Adrenal gland (tissue), 12 donors: ENCODE measurements around the gene ITPK1. TPM values are rescaled to one million over a fixed set of nuclear protein-coding genes. Genes with fewer than 3 reads are reported as not detected.
A peak's percentile ranks its signal among the peaks of the same experiment; 100 is the strongest.

Experiments
- DNase-seq, 7 donors: peaks; one replicate each; pipeline ENCODE4 v3.0.0-alpha.2; 2019 to 2020
- H3K27ac ChIP-seq, 5 donors: fragments of 200-600 bp; sonication (generic) in 4 of 5; 1 replicate in 3 of 5; 2 replicates in 2 of 5; pipeline versions ENCODE4 v1.5.1 to v1.8.0; 2016 to 2020; ENCODE audit warnings: mild to moderate bottlenecking in 1 of 5
- H3K27me3 ChIP-seq: fragments of 200-600 bp; 2 replicates; pipeline ENCODE4 v1.8.0; 2021
- H3K36me3 ChIP-seq, 2 donors: fragments of 200-600 bp; replicated peaks in 1 of 2; 1 replicate in 1 of 2; 2 replicates in 1 of 2; pipeline versions ENCODE4 v1.5.1 to v1.8.0; 2018 to 2022
- H3K4me1 ChIP-seq, 2 donors: fragments of 200-600 bp; replicated peaks in 1 of 2; 1 replicate in 1 of 2; 2 replicates in 1 of 2; pipeline versions ENCODE4 v1.5.1 to v1.8.0; 2018 to 2021
- H3K4me3 ChIP-seq, 4 donors: fragments of 200-600 bp; sonication (generic) in 3 of 4; one replicate each; pipeline ENCODE4 v1.5.1; 2016 to 2018
- H3K9me3 ChIP-seq, 3 donors: fragments of 200-600 bp; sonication (generic) in 1 of 3; replicated peaks in 1 of 3; 1 replicate in 2 of 3; 2 replicates in 1 of 3; pipeline versions ENCODE4 v1.5.1 to v1.8.0; 2016 to 2021
- CTCF ChIP-seq, 6 experiments: fragments of 450-650 bp in 4 of 6; fragments of 200-600 bp in 2 of 6; sonication (generic) in 1 of 6; IDR thresholded peaks; 1 replicate in 5 of 6; 2 replicates in 1 of 6; pipeline versions ENCODE4 v1.5.1 to v1.8.0; 2016 to 2021; ENCODE audit warnings: antibody characterized with exemption in 6 of 6, mild to moderate bottlenecking in 2 of 6, moderate library complexity in 1 of 6
- POLR2A ChIP-seq, 2 donors: fragments of 450-650 bp; IDR thresholded peaks; one replicate each; pipeline ENCODE4 v1.6.1; 2017; ENCODE audit warnings: antibody characterized with exemption in 2 of 2, mild to moderate bottlenecking in 2 of 2, moderate library complexity in 1 of 2
- WGBS, 4 donors: extraction: QIAGEN DNeasy Blood & Tissue Kit in 2 of 4; methylation state at CpG; one replicate each; pipeline versions ENCODE4 v1.1.5 to v1.1.7; 2013 to 2017; 5-methylcytosine and 5-hydroxymethylcytosine counted together
- intact Hi-C, 2 donors: fragments of 100-400 bp; cut with DNase I; formaldehyde crosslinking; loops; one replicate each; pipeline versions ENCODE4 v1.14.1 to v1.15.0; 2022 to 2023
- polyA plus RNA-seq, 3 donors: library from polyadenylated mRNA; stranded (reverse); fragments of 200-250 nt in 2 of 3; fragments of 350-450 nt in 1 of 3; fragmentation: Illumina TruSeq in 1 of 3; extraction: RNeasy Lipid Tissue Mini Kit (QIAGEN cat#74804) in 1 of 3; gene quantifications; one replicate each; pipeline ENCODE4 v1.2.3, GENCODE V29; 2013 to 2014
- total RNA-seq, 9 donors: library from RNA; depleted of rRNA in 4 of 9; stranded (reverse); fragments of >200 nt in 4 of 9; fragments of 120-200 nt in 1 of 9; fragmentation: NEBNext Ultra II Directional in 1 of 9; extraction: Animal tissue kit (Norgen Biotek cat#: 25700) in 1 of 9; gene quantifications; one replicate each; pipeline versions ENCODE4 v1.1.0 to v1.2.4, GENCODE V29; 2013 to 2023
- donor health status: healthy with polysubstance abuse.
- donor health status: Bipolar disorder and iron deficiency.
- donor health status: DM: yes; HTN: yes; CAD: no.
- donor health status: DM: no; HTN: no; CAD: no.
- donor health status: DM: no; HTN: no; CAD: no.
- donor health status: DM: yes; HTN: yes; CAD: no.

ITPK1 gene
- total and polyA plus RNA-seq, 12 donors: 28.1 to 182 (median 49.2) TPM

GRCh38 chr14:93153121-93153520, 37.4 kb upstream of the ITPK1 start:
- no peaks in the 10 kb centered on the region for H3K27me3 ChIP-seq
- TF ChIP-seq CTCF (IDR thresholded peaks at IDR 0.05): no peak
- no peak for TF ChIP-seq POLR2A (IDR thresholded peaks at IDR 0.05)
- H3K4me3 ChIP-seq: no peak overlapping the region
- peaks cover 0 to 16% of the 10 kb centered on the region in 2 donors for H3K4me1 ChIP-seq
- WGBS, 4 donors: 67 to 90% (median 76%) methylated on average over 7 of the region's 7 CpGs
- no peak overlapping the region for H3K27ac ChIP-seq
- no peaks in the 10 kb centered on the region for H3K9me3 ChIP-seq
- no peak for DNase-seq
- H3K36me3 ChIP-seq: no peaks in the 10 kb centered on the region
- intact Hi-C loops: no loop called here

- TF ChIP-seq POLR2A (IDR thresholded peaks at IDR 0.05): no peak
- TF ChIP-seq CTCF (IDR thresholded peaks at IDR 0.05): no peak
- intact Hi-C loops: no loop called here
Measured at GRCh38 chr14:93150227-93151208, 34.8 kb upstream of the ITPK1 start.

GRCh38 chr14:93148979-93149378, 33.3 kb upstream of the ITPK1 start:
- intact Hi-C loops: no loop called here
- no peaks in the 10 kb centered on the region for H3K9me3 ChIP-seq

More at GRCh38 chr14:93150227-93151208, 34.8 kb upstream of the ITPK1 start:
- H3K4me1 ChIP-seq: peaks cover 0 to 16% of the 10 kb centered on the region in 2 donors
- WGBS, 4 donors: 52 to 56% (median 54%) methylated on average over 16 of the region's 16 CpGs
- H3K4me3 ChIP-seq: peak overlapping the region in 1 of 4 donors; percentile 25
- H3K27me3 ChIP-seq: no peaks in the 10 kb centered on the region
- H3K36me3 ChIP-seq: no peaks in the 10 kb centered on the region
- DNase-seq: peak in 2 of 7 donors; percentile 29 to 30
- H3K27ac ChIP-seq: peak overlapping the region; percentile 48 to 82 (median 73)
- no peaks in the 10 kb centered on the region for H3K9me3 ChIP-seq

More at GRCh38 chr14:93148979-93149378, 33.3 kb upstream of the ITPK1 start:
- no peak for DNase-seq
- H3K4me1 ChIP-seq: peaks cover 0 to 16% of the 10 kb centered on the region in 2 donors
- H3K4me3 ChIP-seq: no peak overlapping the region
- no peak overlapping the region for H3K27ac ChIP-seq
- H3K36me3 ChIP-seq: no peaks in the 10 kb centered on the region
- 90 to 94% (median 93%) methylated on average over 8 of the region's 8 CpGs for WGBS, 4 donors
- H3K27me3 ChIP-seq: no peaks in the 10 kb centered on the region
- TF ChIP-seq POLR2A (IDR thresholded peaks at IDR 0.05) (no peak), CTCF (IDR thresholded peaks at IDR 0.05) (no peak)
